Calu3 (cell line): Measurements from ENCODE around the gene DNAI1. TPM values are rescaled to one million over a fixed set of nuclear protein-coding genes. Genes with fewer than 3 reads are reported as not detected.

Source experiments
- BruUV-seq: library from RNA; stranded (reverse); fragments of 400-500 nt; replicated peaks from 2 replicates; lab custom pipeline; 2021; lab: Mats Ljungman, UMichigan
- CTCF ChIA-PET: fragments of 300-600 bp; sonication (Branson Sonifier 250); formaldehyde crosslinking; loops from one replicate; lab custom pipeline; 2022; ENCODE audit warnings: antibody characterized with exemption; lab: Charles Lee
- DNase-seq: peaks from one replicate; pipeline ENCODE4 v3.0.0; 2022
- H3K27ac Mint-ChIP-seq: one replicate; pipeline ENCODE4 v1.8.0; 2022; ENCODE audit warnings: mixed read lengths; ENCODE audit not compliant: unreplicated experiment
- H3K27me3 Mint-ChIP-seq: one replicate; pipeline ENCODE4 v1.8.0; 2022; ENCODE audit warnings: mixed read lengths; ENCODE audit not compliant: unreplicated experiment
- H3K36me3 Mint-ChIP-seq: one replicate; pipeline ENCODE4 v1.8.0; 2022; ENCODE audit warnings: mild to moderate bottlenecking, moderate library complexity, mixed read lengths; ENCODE audit not compliant: insufficient read depth, unreplicated experiment
- H3K4me1 Mint-ChIP-seq: one replicate; pipeline ENCODE4 v1.8.0; 2022; ENCODE audit warnings: mild to moderate bottlenecking, low read depth, mixed read lengths; ENCODE audit not compliant: unreplicated experiment
- H3K4me3 Mint-ChIP-seq: one replicate; pipeline ENCODE4 v1.8.0; 2022; ENCODE audit warnings: mild to moderate bottlenecking, low read depth, moderate library complexity, mixed read lengths; ENCODE audit not compliant: unreplicated experiment
- H3K9me3 Mint-ChIP-seq: one replicate; pipeline ENCODE4 v1.8.0; 2022; ENCODE audit warnings: low read depth, mixed read lengths; ENCODE audit not compliant: unreplicated experiment
- CTCF ChIP-seq: fragments of 200-600 bp; IDR thresholded peaks from one replicate; pipeline ENCODE4 v1.8.0; 2022; ENCODE audit warnings: antibody characterized with exemption; ENCODE audit not compliant: unreplicated experiment
- intact Hi-C: fragments of 100-400 bp; cut with micrococcal nuclease; formaldehyde crosslinking; loops from one replicate; pipeline ENCODE4 v1.10.0; 2022; ENCODE audit not compliant: unreplicated experiment
- total RNA-seq: library from RNA; stranded (reverse); gene quantifications from 2 replicates; pipeline ENCODE4 v1.2.3, GENCODE V29; 2022

The DNAI1 gene
- total RNA-seq, 1 experiment from 2014 or later: not detected

- peaks cover 75% of the 10 kb centered on the region for H3K27me3 Mint-ChIP-seq
- no peaks in the 10 kb centered on the region for H3K9me3 Mint-ChIP-seq
- no peak for DNase-seq
- H3K4me3 Mint-ChIP-seq: no peak overlapping the region
- H3K27ac Mint-ChIP-seq: no peak overlapping the region
- TF ChIP-seq CTCF: no peak
- no TSS peak for BruUV-seq
- H3K36me3 Mint-ChIP-seq: no peaks in the 10 kb centered on the region
- CTCF ChIA-PET: no interaction called here
- H3K4me1 Mint-ChIP-seq: no peaks in the 10 kb centered on the region
- intact Hi-C loops: no loop called here
Observed at GRCh38 chr9:34515959-34516358, 57.4 kb downstream of the DNAI1 start.

GRCh38 chr9:34517185-34517584 lies 58.6 kb downstream of the DNAI1 start:
- H3K9me3 Mint-ChIP-seq: no peaks in the 10 kb centered on the region
- no peaks in the 10 kb centered on the region for H3K36me3 Mint-ChIP-seq
- H3K27me3 Mint-ChIP-seq: peaks cover 75% of the 10 kb centered on the region
- intact Hi-C loops: no loop called here
- peaks cover 2% of the 10 kb centered on the region for H3K4me1 Mint-ChIP-seq
- no peak for DNase-seq
- H3K27ac Mint-ChIP-seq: no peak overlapping the region
- CTCF ChIA-PET: no interaction called here
- H3K4me3 Mint-ChIP-seq: no peak overlapping the region
- BruUV-seq: no TSS peak
- TF ChIP-seq CTCF: no peak

GRCh38 chr9:34518110-34518616 lies 59.6 kb downstream of the DNAI1 start:
- no peak for TF ChIP-seq CTCF
- H3K36me3 Mint-ChIP-seq: no peaks in the 10 kb centered on the region
- H3K4me1 Mint-ChIP-seq: peaks cover 9% of the 10 kb centered on the region
- intact Hi-C loops: no loop called here
- no peak for DNase-seq
- no peaks in the 10 kb centered on the region for H3K9me3 Mint-ChIP-seq
- peaks cover 83% of the 10 kb centered on the region for H3K27me3 Mint-ChIP-seq
- no peak overlapping the region for H3K4me3 Mint-ChIP-seq
- no TSS peak for BruUV-seq
- H3K27ac Mint-ChIP-seq: no peak overlapping the region
- CTCF ChIA-PET: no interaction called here

- peaks cover 86% of the 10 kb centered on the region for H3K27me3 Mint-ChIP-seq
- DNase-seq: no peak
- no TSS peak for BruUV-seq
- CTCF ChIA-PET: interaction anchor here (0.7 to 0.9 kb wide), 2 partner anchors 20 to 73 kb away, joined by 3 read pairs; no protein-coding TSS in a partner anchor
- no peaks in the 10 kb centered on the region for H3K9me3 Mint-ChIP-seq
- no peaks in the 10 kb centered on the region for H3K36me3 Mint-ChIP-seq
- no peak overlapping the region for H3K27ac Mint-ChIP-seq
- H3K4me3 Mint-ChIP-seq: no peak overlapping the region
- intact Hi-C loops: no loop called here
- TF ChIP-seq CTCF: no peak
- peaks cover 9% of the 10 kb centered on the region for H3K4me1 Mint-ChIP-seq
Observed at GRCh38 chr9:34518896-34519295, 60.3 kb downstream of the DNAI1 start.
